A673 (cell line): ENCODE measurements around the gene FOXP4. TPM values are rescaled to one million over a fixed set of nuclear protein-coding genes. Genes with fewer than 3 reads are reported as not detected.

ENCODE experiments used
- BruUV-seq: library from RNA; stranded (reverse); fragments of 400-500 nt; replicated peaks from 2 replicates; lab custom pipeline; 2021; lab: Mats Ljungman, UMichigan
- CTCF ChIA-PET: fragments of 300-600 bp; sonication (Branson Sonifier 250); formaldehyde crosslinking; loops from one replicate; lab custom pipeline; 2022; ENCODE audit warnings: antibody characterized with exemption; lab: Charles Lee
- POLR2A ChIA-PET: fragments of 300-600 bp; sonication (Branson Sonifier 250); formaldehyde crosslinking; loops from one replicate; lab custom pipeline; 2022; ENCODE audit warnings: antibody characterized with exemption; ENCODE audit not compliant: low non-redundant PET; lab: Charles Lee
- DNase-seq: peaks from one replicate; pipeline ENCODE4 v3.0.0-alpha.2; 2015; ENCODE audit warnings: low spot score
- H3K27ac ChIP-seq: fragments of 200-600 bp; sonication (generic); 2 replicates; pipeline ENCODE4 v1.5.1; 2016; ENCODE audit warnings: mixed run types, low read depth, mild to moderate bottlenecking, mixed read lengths, antibody characterized with exemption, low read length; ENCODE audit not compliant: poor library complexity, severe bottlenecking
- H3K27me3 ChIP-seq: fragments of 200-600 bp; sonication (generic); replicated peaks from 2 replicates; pipeline ENCODE4 v1.6.1; 2017; ENCODE audit warnings: mixed run types, low read depth, mild to moderate bottlenecking, mixed read lengths, antibody characterized with exemption, low read length; ENCODE audit not compliant: insufficient read depth, poor library complexity
- H3K36me3 ChIP-seq: fragments of 200-600 bp; sonication (generic); 2 replicates; pipeline ENCODE4 v1.6.1; 2016; ENCODE audit warnings: mixed run types, mild to moderate bottlenecking, mixed read lengths, antibody characterized with exemption, low read length; ENCODE audit not compliant: insufficient read depth, poor library complexity, severe bottlenecking
- H3K4me1 ChIP-seq: fragments of 200-600 bp; sonication (generic); 2 replicates; pipeline ENCODE4 v1.6.1; 2017; ENCODE audit warnings: mixed run types, mild to moderate bottlenecking, mixed read lengths, antibody characterized with exemption, low read length; ENCODE audit not compliant: insufficient read depth, poor library complexity, severe bottlenecking
- H3K4me3 ChIP-seq: fragments of 200-600 bp; sonication (generic); 2 replicates; pipeline ENCODE4 v1.5.1; 2016; ENCODE audit warnings: low read depth, mixed run types, mild to moderate bottlenecking, mixed read lengths, low read length; ENCODE audit not compliant: poor library complexity, severe bottlenecking
- H3K9me3 ChIP-seq: fragments of 200-600 bp; sonication (generic); 2 replicates; pipeline ENCODE4 v1.6.1; 2016; ENCODE audit warnings: mixed run types, low read depth, mild to moderate bottlenecking, mixed read lengths, antibody characterized with exemption, low read length; ENCODE audit not compliant: poor library complexity, severe bottlenecking
- CTCF ChIP-seq: fragments of 300-800, 200-600 bp; sonication (generic); conservative IDR thresholded peaks from 2 replicates; pipeline ENCODE4 v1.5.1; 2017; ENCODE audit warnings: low read depth, mild to moderate bottlenecking, antibody characterized with exemption, low read length, moderate library complexity, mixed read lengths
- EZH2 ChIP-seq: fragments of 200-600 bp; sonication (generic); IDR thresholded peaks from 2 replicates; pipeline ENCODE4 v1.6.1; 2017; ENCODE audit warnings: borderline replicate concordance, low read depth, mild to moderate bottlenecking, mixed read lengths, antibody characterized with exemption, low read length; ENCODE audit not compliant: poor library complexity, severe bottlenecking
- intact Hi-C: fragments of 100-400 bp; cut with micrococcal nuclease; formaldehyde crosslinking; loops from one replicate; pipeline ENCODE4 v1.10.0; 2022; ENCODE audit not compliant: unreplicated experiment
- total RNA-seq: library from RNA; stranded (reverse); gene quantifications from 2 replicates; pipeline ENCODE4 v1.2.3, GENCODE V29; 2021

The FOXP4 gene
- total RNA-seq, 1 experiment from 2014 or later, result 53.9 TPM

- CTCF ChIA-PET, result no interaction called here
- H3K4me3 ChIP-seq, result no peak overlapping the region
- H3K36me3 ChIP-seq, result no peaks in the 10 kb centered on the region
- POLR2A ChIA-PET, result no interaction called here
- intact Hi-C loops, result no loop called here
- H3K9me3 ChIP-seq, result no peaks in the 10 kb centered on the region
- DNase-seq, result no peak
- no peak overlapping the region for H3K27ac ChIP-seq
- peaks cover 28% of the 10 kb centered on the region for H3K4me1 ChIP-seq
- TF ChIP-seq EZH2, result no peak
- TF ChIP-seq CTCF, result no peak
- BruUV-seq, result no TSS peak
- no peaks in the 10 kb centered on the region for H3K27me3 ChIP-seq
Measured at GRCh38 chr6:41630069-41630468, 83.9 kb downstream of the FOXP4 start.

GRCh38 chr6:41630946-41631345 lies 84.8 kb downstream of the FOXP4 start:
- Histone ChIP-seq H3K4me3 (no peak overlapping the region), H3K4me1 (peaks cover 28% of the 10 kb centered on the region), H3K9me3 (no peaks in the 10 kb centered on the region), H3K36me3 (no peaks in the 10 kb centered on the region), H3K27me3 (no peaks in the 10 kb centered on the region), H3K27ac (no peak overlapping the region)
- ChIA-PET CTCF (no interaction called here), POLR2A (no interaction called here)
- TF ChIP-seq EZH2 (no peak), CTCF (no peak)
- no peak for DNase-seq
- intact Hi-C loops, result no loop called here
- no TSS peak for BruUV-seq

- CTCF ChIA-PET, result no interaction called here
- intact Hi-C loops, result no loop called here
Measured at GRCh38 chr6:41633056-41633634, 87.0 kb downstream of the FOXP4 start.

More at GRCh38 chr6:41633056-41633634, 87.0 kb downstream of the FOXP4 start:
- H3K36me3 ChIP-seq, result no peaks in the 10 kb centered on the region
- DNase-seq, result no peak
- no peaks in the 10 kb centered on the region for H3K27me3 ChIP-seq
- H3K9me3 ChIP-seq, result no peaks in the 10 kb centered on the region
- no peak overlapping the region for H3K4me3 ChIP-seq
- BruUV-seq, result no TSS peak
- POLR2A ChIA-PET, result interaction anchor here (0.7 kb wide), 1 partner anchor 277 kb away, joined by 5 read pairs; no protein-coding TSS in a partner anchor
- H3K4me1 ChIP-seq, result peaks cover 35% of the 10 kb centered on the region
- H3K27ac ChIP-seq, result no peak overlapping the region
- TF ChIP-seq CTCF, result no peak
- no peak for TF ChIP-seq EZH2
